ENCODE measurements around the gene JAM3.

DNA sequence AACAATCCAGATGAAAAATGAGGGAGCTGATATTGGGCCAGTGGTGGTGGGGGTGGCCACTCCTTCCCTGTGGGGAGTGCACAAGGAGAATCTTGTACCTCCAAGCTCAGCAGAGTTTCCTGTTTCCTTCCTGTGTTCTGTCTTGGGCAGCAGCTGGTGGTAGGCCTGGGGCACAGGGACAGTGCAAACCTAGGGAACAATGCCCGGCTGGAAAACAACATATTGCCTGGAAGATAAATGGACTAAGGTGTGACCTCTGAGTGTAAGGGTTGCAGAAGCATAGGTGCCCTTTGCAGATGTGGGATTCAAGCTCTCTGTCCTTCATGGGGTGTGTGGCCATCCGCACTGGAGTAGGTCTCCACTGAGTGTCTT is 5.8 kb upstream of the JAM3 start:
- TF ChIP-seq EZH2 (optimal IDR thresholded peaks at IDR 0.05; ENCODE audit: low read depth, low read length) (no peak), EZH2phosphoT487 (IDR thresholded peaks at IDR 0.05; ENCODE audit: low read length) (no peak)
- TF ChIP-seq, protein P1, sequence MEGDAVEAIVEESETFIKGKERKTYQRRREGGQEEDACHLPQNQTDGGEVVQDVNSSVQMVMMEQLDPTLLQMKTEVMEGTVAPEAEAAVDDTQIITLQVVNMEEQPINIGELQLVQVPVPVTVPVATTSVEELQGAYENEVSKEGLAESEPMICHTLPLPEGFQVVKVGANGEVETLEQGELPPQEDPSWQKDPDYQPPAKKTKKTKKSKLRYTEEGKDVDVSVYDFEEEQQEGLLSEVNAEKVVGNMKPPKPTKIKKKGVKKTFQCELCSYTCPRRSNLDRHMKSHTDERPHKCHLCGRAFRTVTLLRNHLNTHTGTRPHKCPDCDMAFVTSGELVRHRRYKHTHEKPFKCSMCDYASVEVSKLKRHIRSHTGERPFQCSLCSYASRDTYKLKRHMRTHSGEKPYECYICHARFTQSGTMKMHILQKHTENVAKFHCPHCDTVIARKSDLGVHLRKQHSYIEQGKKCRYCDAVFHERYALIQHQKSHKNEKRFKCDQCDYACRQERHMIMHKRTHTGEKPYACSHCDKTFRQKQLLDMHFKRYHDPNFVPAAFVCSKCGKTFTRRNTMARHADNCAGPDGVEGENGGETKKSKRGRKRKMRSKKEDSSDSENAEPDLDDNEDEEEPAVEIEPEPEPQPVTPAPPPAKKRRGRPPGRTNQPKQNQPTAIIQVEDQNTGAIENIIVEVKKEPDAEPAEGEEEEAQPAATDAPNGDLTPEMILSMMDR (IDR thresholded peaks at IDR 0.05; ENCODE audit: low read length) = no peak
